MM.1S (cell line): ENCODE measurements around the gene PCSK1N.

Source experiments
- EZH2 ChIP-seq: fragments of 300-600 bp; sonication (generic); optimal IDR thresholded peaks from 2 replicates; pipeline ENCODE3; 2017; ENCODE audit warnings: low read depth, mild to moderate bottlenecking, antibody characterized with exemption, low read length, mixed read lengths
- EZH2phosphoT487 ChIP-seq: fragments of 300-600 bp; sonication (generic); IDR thresholded peaks from 2 replicates; pipeline ENCODE4 v1.6.1; 2018; ENCODE audit warnings: antibody characterized with exemption, low read length
- TF ChIP-seq, protein P1 (sequence below): fragments of 300-600 bp; sonication (generic); IDR thresholded peaks from 2 replicates; pipeline ENCODE4 v1.5.1; 2016; ENCODE audit warnings: antibody characterized with exemption, low read length, mixed read lengths

DNA sequence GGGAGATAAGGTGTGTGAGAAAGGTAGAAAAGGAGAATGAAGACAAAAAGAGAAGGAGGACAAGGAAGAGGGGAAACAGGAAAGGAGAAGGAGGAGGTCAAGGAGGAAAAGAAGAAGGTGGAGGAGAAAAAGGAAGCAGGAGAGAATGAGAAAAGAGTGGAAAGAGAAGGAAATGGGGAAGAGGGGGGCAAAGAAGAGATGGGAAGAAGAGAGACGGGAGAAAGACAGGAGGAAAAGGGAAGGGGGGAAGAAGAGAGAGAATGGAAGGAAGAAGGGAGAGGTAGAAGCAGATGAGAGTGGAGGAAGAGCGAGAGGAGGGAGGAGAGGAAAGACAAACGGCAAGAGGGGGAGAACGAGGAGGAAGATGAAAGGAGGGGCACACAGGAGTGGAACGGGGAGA, 44.9 kb downstream of the PCSK1N start:
- TF ChIP-seq, protein P1, sequence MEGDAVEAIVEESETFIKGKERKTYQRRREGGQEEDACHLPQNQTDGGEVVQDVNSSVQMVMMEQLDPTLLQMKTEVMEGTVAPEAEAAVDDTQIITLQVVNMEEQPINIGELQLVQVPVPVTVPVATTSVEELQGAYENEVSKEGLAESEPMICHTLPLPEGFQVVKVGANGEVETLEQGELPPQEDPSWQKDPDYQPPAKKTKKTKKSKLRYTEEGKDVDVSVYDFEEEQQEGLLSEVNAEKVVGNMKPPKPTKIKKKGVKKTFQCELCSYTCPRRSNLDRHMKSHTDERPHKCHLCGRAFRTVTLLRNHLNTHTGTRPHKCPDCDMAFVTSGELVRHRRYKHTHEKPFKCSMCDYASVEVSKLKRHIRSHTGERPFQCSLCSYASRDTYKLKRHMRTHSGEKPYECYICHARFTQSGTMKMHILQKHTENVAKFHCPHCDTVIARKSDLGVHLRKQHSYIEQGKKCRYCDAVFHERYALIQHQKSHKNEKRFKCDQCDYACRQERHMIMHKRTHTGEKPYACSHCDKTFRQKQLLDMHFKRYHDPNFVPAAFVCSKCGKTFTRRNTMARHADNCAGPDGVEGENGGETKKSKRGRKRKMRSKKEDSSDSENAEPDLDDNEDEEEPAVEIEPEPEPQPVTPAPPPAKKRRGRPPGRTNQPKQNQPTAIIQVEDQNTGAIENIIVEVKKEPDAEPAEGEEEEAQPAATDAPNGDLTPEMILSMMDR = no peak
- TF ChIP-seq EZH2 (no peak), EZH2phosphoT487 (no peak)
